Activated B cell treated with CpG ODN at 0.5 μM for 24 hours (primary cell): ENCODE results near the gene ADNP. TPM values are rescaled to one million over a fixed set of nuclear protein-coding genes. Genes with fewer than 3 reads are reported as not detected.

Experiments used
- ATAC-seq: fragments of 200-7000 bp; cut with Tn5 transposase; one replicate; pipeline ENCODE4 v1.10.0; 2021; ENCODE audit warnings: low read depth, mild to moderate bottlenecking, moderate library complexity
- CTCF ChIA-PET: fragments of 350-600 bp; sonication (Branson Sonifier 250); formaldehyde crosslinking; loops from one replicate; lab custom pipeline; 2021; ENCODE audit warnings: antibody characterized with exemption; lab: Charles Lee
- POLR2A ChIA-PET: fragments of 350-600 bp; sonication (Branson Sonifier 250); formaldehyde crosslinking; loops from one replicate; lab custom pipeline; 2021; ENCODE audit warnings: antibody characterized with exemption; lab: Charles Lee
- DNase-seq: peaks from one replicate; pipeline ENCODE4 v3.0.0; 2022
- H3K27ac Mint-ChIP-seq: one replicate; pipeline ENCODE4 v1.8.0; 2020; ENCODE audit warnings: mixed read lengths
- H3K27me3 Mint-ChIP-seq: one replicate; pipeline ENCODE4 v1.8.0; 2021; ENCODE audit warnings: mixed read lengths
- H3K36me3 Mint-ChIP-seq: one replicate; pipeline ENCODE4 v1.8.0; 2021; ENCODE audit warnings: low read depth, mixed read lengths
- H3K4me1 Mint-ChIP-seq: one replicate; pipeline ENCODE4 v1.8.0; 2021; ENCODE audit warnings: mixed read lengths
- H3K4me3 Mint-ChIP-seq: one replicate; pipeline ENCODE4 v1.8.0; 2020; ENCODE audit warnings: mild to moderate bottlenecking, mixed read lengths
- H3K9me3 Mint-ChIP-seq: one replicate; pipeline ENCODE4 v1.8.0; 2020; ENCODE audit warnings: mixed read lengths
- CTCF ChIP-seq: fragments of 200-600 bp; IDR thresholded peaks from one replicate; pipeline ENCODE4 v1.8.0; 2022; ENCODE audit warnings: antibody characterized with exemption, mild to moderate bottlenecking
- intact Hi-C: fragments of 100-400 bp; cut with micrococcal nuclease; formaldehyde crosslinking; loops from one replicate; pipeline ENCODE4 v1.15.1; 2024
- total RNA-seq: library from RNA; stranded (reverse); gene quantifications from 2 replicates; pipeline ENCODE4 v1.2.3, GENCODE V29; 2022

The ADNP gene
- total RNA-seq, 1 donor from 2014 or later = 99.3 TPM

GRCh38 chr20:50969912-50970311 is 38.7 kb upstream of the ADNP start:
- intact Hi-C loops = no loop called here
- H3K4me3 Mint-ChIP-seq = no peak overlapping the region
- TF ChIP-seq CTCF = no peak
- no peak overlapping the region for H3K27ac Mint-ChIP-seq
- no peaks in the 10 kb centered on the region for H3K9me3 Mint-ChIP-seq
- ATAC-seq (no peak), DNase-seq (no peak)
- ChIA-PET CTCF (no interaction called here), POLR2A (no interaction called here)
- peaks cover 8% of the 10 kb centered on the region for H3K27me3 Mint-ChIP-seq
- no peaks in the 10 kb centered on the region for H3K4me1 Mint-ChIP-seq
- H3K36me3 Mint-ChIP-seq = no peaks in the 10 kb centered on the region

GRCh38 chr20:50969435-50969834 is 38.2 kb upstream of the ADNP start:
- H3K27me3 Mint-ChIP-seq = peaks cover 6% of the 10 kb centered on the region
- H3K9me3 Mint-ChIP-seq = no peaks in the 10 kb centered on the region
- H3K4me3 Mint-ChIP-seq = no peak overlapping the region
- ChIA-PET CTCF (no interaction called here), POLR2A (no interaction called here)
- intact Hi-C loops = no loop called here
- no peaks in the 10 kb centered on the region for H3K4me1 Mint-ChIP-seq
- H3K36me3 Mint-ChIP-seq = no peaks in the 10 kb centered on the region
- ATAC-seq (no peak), DNase-seq (no peak)
- H3K27ac Mint-ChIP-seq = no peak overlapping the region
- no peak for TF ChIP-seq CTCF

DNA sequence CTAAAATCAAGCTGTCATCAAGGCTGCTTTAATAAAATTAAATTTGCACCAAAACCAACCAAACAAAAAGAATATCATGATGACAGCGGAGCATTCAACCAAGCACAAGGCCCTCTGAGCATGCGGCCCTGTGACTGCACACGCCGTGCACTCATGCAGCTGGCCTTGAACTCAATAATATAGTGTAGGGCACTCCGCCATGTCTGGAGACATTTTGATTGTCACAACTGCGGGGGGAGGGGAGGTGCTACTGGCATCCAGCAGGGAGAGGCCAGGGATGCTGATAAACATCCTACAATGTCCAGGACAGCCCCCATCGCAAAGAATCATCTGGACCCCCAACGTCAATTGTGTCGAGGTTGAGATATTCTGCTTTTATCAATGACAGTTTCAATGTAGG is 37.1 kb upstream of the ADNP start:
- ChIA-PET CTCF (no interaction called here), POLR2A (no interaction called here)
- no peak overlapping the region for H3K27ac Mint-ChIP-seq
- no peak for ATAC-seq
- TF ChIP-seq CTCF = no peak
- no peaks in the 10 kb centered on the region for H3K9me3 Mint-ChIP-seq
- no peak overlapping the region for H3K4me3 Mint-ChIP-seq
- H3K27me3 Mint-ChIP-seq = peaks cover 5% of the 10 kb centered on the region
- no peaks in the 10 kb centered on the region for H3K4me1 Mint-ChIP-seq
- intact Hi-C loops = no loop called here
- no peaks in the 10 kb centered on the region for H3K36me3 Mint-ChIP-seq
- no peak for DNase-seq

DNA sequence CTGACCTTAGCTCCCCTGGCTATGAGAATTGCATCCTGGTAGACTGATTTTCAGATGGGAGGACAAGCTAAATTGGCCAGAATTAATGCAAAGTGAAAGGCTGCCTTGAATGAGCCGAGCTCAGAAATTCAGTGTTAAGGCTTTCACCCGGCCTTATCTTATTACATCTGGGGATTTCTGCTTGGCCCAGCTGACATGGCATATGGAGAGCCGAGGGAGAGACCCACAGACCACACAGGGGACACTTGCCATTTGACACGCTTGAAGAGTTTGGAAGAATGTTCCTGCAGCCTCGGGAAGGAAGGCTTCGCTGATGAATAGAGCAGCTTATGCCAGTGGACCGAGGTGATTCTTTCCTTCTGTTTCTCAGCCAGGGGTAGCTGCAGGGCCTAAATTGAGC is 36.3 kb upstream of the ADNP start:
- intact Hi-C loops = no loop called here
- ATAC-seq = no peak
- DNase-seq = no peak
- H3K27me3 Mint-ChIP-seq = peaks cover 3% of the 10 kb centered on the region
- peaks cover 2% of the 10 kb centered on the region for H3K36me3 Mint-ChIP-seq
- H3K27ac Mint-ChIP-seq = no peak overlapping the region
- no peaks in the 10 kb centered on the region for H3K4me1 Mint-ChIP-seq
- POLR2A ChIA-PET = no interaction called here
- no peak overlapping the region for H3K4me3 Mint-ChIP-seq
- no peaks in the 10 kb centered on the region for H3K9me3 Mint-ChIP-seq
- CTCF ChIA-PET = no interaction called here
- no peak for TF ChIP-seq CTCF

DNA sequence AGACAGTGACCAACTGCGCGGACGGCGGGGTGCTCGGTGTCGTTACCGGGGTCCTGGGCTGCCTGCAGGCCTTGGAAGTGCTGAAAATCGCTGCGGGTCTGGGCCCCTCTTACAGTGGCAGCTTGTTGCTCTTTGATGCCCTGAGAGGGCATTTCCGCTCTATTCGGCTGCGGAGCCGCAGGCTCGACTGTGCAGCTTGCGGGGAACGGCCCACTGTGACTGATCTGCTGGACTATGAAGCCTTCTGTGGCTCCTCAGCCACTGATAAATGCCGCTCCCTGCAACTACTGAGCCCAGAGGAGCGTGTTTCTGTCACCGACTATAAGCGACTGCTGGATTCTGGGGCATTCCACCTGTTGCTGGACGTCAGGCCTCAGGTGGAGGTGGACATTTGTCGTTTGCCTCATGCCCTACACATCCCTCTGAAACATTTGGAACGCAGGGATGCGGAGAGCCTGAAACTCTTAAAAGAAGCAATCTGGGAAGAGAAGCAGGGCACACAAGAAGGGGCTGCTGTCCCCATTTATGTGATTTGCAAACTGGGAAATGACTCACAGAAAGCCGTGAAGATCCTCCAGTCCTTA is 28.4 kb upstream of the ADNP start:
- peak overlapping the region; percentile 99 for H3K27ac Mint-ChIP-seq
- CTCF ChIA-PET = interaction anchor here (1.0 to 1.8 kb wide), 2 partner anchors 165 to 169 kb away, joined by 4 to 12 read pairs; partner anchors contain the start of gene BCAS4
- H3K4me3 Mint-ChIP-seq = peak overlapping the region; percentile 96
- DNase-seq (no peak), ATAC-seq (no peak)
- H3K36me3 Mint-ChIP-seq = peaks cover 35% of the 10 kb centered on the region
- no peak for TF ChIP-seq CTCF
- intact Hi-C loops = no loop called here
- POLR2A ChIA-PET = interaction anchor here (3.0 to 3.1 kb wide), 2 partner anchors 29 to 169 kb away, joined by 43 to 126 read pairs; partner anchors contain the start of gene ADNP
- no peaks in the 10 kb centered on the region for H3K9me3 Mint-ChIP-seq
- no peaks in the 10 kb centered on the region for H3K27me3 Mint-ChIP-seq
- H3K4me1 Mint-ChIP-seq = peaks cover 49% of the 10 kb centered on the region
